GF-D8 (cell line): ENCODE measurements around the gene SLC30A1.
"Not testable (repeated sequence)": the region's sequence is repeated elsewhere in the genome, so short reads cannot be mapped to it uniquely, and the experiment has no call there.

Source experiments
- DNase-seq: peaks from one replicate; lab custom pipeline; 2025; lab: John Stamatoyannopoulos, UW

The SLC30A1 gene, protein sequence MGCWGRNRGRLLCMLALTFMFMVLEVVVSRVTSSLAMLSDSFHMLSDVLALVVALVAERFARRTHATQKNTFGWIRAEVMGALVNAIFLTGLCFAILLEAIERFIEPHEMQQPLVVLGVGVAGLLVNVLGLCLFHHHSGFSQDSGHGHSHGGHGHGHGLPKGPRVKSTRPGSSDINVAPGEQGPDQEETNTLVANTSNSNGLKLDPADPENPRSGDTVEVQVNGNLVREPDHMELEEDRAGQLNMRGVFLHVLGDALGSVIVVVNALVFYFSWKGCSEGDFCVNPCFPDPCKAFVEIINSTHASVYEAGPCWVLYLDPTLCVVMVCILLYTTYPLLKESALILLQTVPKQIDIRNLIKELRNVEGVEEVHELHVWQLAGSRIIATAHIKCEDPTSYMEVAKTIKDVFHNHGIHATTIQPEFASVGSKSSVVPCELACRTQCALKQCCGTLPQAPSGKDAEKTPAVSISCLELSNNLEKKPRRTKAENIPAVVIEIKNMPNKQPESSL

DNA sequence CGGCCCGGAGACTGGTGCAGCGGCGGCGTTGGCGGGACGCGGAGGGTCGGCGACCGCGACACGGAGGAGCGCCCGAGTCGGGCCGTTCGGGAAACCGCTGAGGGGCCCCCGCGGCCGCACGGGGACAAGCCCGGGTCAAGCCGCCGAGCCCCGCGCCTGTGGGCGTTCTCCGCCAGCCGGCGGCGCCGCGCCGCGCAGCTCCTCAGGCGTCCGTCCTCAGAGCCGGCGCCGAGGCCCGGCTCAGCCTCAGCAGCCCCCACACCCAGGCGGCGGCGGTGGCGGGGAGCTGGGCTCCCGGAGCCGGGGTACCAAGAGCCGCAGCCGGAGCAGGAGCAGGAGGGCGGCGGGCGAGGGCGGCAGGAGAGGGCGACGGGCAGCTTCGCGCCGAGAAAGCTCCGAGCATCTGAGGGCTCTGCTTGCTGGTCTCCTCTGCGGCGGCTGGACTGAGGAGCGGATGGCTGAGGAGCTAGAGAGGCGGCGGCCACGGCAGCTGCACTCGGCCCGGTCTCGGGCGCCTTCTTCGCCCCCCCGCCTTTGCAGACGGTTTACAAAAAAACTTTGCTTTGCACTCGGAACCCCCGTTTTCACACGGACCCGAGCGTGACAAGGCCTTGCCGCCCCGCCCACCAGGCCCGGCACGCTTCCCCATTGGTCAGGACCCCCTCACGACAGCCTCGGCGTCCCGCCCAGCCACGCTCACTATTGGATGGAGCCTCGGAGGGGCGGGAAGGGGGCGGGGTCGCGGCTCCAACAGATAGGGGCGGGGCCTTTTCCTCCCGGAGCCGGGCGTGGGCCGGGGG, at the start of gene SLC30A1:
Gene SLC30A1, minus strand, starts transcription at position 522 of the 800 bp plus-strand sequence. CDS start 549 bp downstream, outside the sequence.
- DNase-seq, result peak; percentile 93

- no peak for DNase-seq
Observed at GRCh38 chr1:211628417-211628816, 49.5 kb upstream of the SLC30A1 start.

- no peak for DNase-seq
Observed at GRCh38 chr1:211627259-211627658, 48.3 kb upstream of the SLC30A1 start.

DNA sequence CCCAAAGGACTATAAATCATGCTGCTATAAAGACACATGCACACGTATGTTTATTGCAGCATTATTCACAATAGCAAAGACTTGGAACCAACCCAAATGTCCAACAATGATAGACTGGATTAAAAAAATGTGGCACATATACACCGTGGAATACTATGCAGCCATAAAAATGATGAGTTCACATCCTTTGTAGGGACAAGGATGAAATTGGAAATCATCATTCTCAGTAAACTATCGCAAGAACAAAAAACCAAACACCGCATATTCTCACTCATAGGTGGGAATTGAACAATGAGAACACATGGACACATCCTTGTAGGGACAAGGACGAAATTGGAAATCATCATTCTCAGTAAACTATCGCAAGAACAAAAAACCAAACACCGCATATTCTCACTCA, 46.9 kb upstream of the SLC30A1 start:
- not testable (repeated sequence) for DNase-seq

DNA sequence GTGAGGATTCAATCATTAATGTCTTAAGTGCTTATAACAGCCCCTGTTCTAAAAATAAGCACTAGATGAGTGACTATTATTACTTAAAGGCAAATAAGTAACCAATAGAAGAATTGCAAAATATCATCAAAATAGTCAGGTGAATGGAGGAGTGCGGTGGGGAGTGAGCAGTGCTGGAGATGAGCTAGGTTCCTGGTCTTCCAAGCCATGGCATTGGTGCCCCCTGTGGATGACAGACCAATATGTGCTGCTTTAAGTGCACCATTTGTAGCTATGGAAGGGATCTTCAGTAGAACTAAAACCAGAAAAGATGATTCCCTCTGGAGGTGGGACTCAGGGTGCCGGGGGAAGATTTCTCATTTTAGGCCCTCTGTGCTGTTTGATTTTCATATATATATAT, 46.1 kb upstream of the SLC30A1 start:
- DNase-seq, result peak; percentile 58

DNA sequence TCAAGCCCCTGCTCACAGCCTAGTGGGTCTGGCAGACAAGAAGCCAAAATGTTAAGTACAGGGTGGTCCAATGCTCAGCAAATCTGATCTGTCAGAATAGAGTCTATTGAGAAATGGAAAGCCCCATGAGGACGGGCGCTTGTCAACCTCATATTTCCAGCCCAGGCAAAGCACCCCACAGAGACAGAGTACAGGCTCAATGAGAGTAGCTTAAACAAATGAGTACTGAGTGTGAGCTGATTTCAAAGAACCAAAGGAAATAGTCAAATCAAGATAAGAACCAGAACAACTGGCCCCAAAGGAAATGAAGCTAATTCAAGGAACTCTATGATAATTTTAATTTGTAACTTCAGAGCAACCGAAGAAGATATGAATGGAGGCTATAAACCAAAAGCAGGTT, 44.6 kb upstream of the SLC30A1 start:
- no peak for DNase-seq

DNA sequence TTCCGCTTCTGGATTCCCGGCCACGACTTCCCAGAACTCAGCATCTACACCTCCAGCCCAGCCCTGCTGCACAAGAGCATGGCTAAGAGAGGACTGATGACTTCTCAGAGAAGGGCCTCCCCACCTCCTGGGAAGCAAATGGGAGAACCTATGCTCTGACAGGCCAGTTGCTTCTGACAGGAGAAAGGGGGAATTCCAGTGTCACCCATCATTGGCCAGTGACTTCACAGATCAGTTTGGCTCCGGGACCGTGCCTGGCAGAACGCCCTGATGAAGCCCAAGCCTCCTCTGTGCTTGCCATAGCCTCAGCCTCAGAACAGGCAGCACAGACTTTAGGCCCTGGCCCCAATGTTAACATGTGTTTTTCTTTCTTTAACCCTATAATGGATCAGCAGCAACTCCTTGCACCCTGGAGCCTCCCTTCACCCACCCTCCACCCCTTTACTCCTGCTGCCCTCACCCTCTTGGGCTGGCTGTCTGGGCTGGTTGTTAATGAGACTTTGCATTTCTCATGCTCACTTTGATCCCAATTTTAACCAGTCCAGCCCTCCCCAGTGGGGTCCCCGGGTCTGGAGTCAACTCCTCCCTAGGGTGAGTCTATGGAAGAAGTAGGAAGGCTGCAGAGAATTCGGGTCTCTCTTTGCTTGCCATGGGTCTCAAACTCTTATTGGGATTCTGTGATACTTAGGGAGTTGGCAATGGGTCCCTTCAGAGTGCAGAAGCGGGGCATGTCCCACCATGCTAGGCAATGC, 42.7 kb upstream of the SLC30A1 start:
- DNase-seq, result no peak

DNA sequence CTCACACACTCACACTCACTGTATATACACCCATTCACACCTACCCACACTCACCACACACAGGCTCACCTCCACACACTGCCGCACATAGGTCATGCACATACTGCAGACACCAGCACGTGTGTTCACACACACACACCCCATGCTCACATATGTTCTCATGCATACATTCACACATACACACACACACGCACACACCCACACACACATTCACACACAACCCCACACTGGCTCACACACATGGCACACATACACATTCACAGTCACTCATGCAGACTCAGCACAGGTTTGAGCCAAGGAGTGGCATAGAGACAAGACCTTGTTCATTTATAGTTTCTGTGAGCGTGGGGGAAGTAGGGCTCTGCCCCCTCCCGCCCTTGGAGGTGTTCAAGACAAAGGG, 41.1 kb upstream of the SLC30A1 start:
- no peak for DNase-seq

DNA sequence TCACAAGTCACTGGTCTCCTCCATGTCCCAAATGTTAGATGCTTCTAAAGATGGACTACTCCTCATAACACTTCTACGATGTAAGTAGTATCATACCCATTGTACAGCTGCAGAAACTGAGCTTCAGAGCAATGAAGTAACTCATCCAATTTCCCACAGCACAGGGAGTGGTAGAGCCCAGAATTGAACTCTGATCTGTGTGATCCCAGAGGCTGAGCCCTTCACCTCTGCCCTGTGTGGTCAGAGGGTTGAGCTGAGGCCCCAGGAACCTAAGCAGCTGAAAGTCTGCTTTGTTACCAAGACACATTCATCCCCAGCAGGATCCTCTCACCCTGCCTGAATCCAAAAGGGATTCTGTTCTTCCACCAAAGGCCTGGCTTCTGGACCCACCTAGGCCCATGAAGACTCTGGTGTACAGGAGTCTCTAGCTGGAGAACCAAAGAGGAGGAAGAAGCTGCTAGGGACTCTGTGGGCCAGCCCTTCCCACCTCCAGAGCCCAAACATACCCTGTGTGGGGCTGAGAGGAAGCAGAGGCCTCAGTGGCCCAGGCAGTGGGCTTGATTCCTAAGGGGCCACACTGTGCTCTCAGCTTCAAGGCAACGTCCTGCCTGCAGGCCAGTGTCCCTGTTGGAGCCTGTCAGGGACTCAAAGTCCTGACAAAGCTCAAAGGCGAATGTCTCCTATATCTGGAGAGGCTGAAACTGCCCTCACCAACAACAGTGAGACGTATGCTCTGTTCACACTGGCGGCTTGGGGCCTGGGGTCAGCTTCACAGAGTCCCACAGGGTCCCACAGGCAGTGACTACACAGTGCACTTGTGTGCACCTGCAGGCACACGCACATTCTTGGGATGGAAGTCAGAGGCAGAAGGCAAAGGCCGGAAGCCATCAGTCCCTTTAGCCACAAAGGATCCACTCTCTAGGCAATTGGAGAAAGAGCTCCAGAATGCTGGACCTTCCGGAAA, 40.4 kb upstream of the SLC30A1 start:
- no peak for DNase-seq

DNA sequence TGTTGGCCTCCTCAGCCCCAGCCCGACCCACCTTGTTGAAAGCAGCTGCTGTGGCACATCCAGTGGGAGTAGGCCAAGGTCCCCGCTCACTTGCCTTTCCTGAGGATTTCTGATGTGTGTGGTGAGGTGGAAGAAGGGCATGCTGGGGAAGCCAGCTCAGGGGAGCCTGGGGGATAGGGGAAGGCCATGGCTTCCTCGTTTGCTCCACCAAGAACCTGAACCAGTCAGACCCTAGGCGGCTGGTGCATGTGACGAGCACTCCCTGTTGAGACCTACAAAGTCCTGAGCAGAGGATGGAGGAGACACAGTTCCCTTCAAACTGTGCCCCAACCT, 38.0 kb upstream of the SLC30A1 start:
- no peak for DNase-seq

DNA sequence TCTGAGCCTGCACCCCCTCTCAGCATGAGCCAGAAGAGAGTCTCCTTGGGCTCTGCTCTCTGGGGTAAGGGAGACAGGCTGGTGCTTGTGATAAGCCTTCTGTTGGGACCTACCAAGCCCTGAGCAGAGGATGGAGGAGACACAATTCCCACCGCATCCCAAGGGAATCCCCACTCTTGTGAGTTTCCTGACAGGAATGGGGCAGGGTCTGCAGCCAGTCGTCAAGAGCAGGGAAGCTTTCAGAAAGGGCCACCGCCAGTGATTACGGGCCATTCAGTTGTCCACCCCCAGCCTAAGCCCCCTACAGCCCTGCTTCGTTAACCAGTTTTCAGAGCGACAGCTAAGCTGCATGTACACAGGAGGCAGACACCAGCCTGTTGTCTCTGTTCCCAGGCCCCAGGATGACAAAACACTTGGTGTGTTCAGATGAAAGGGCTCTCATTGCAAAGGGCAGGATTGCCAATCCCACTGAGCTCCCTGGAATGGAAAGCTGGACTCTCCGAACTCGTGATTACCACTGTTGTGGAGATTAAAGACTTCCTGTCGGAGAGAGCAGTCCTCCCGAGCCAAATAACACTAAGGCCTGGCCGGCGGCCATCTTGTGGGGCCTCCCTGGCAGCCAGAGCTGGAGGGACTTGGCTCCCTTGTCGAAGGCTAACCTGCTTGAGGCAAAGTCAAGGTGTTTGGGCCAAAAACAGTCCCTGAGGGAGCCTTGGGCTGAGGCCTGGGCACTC, 37.4 kb upstream of the SLC30A1 start:
- no peak for DNase-seq

- no peak for DNase-seq
Observed at GRCh38 chr1:211614615-211615014, 35.7 kb upstream of the SLC30A1 start.

GRCh38 chr1:211613951-211614350, 35.0 kb upstream of the SLC30A1 start:
- DNase-seq, result no peak

DNA sequence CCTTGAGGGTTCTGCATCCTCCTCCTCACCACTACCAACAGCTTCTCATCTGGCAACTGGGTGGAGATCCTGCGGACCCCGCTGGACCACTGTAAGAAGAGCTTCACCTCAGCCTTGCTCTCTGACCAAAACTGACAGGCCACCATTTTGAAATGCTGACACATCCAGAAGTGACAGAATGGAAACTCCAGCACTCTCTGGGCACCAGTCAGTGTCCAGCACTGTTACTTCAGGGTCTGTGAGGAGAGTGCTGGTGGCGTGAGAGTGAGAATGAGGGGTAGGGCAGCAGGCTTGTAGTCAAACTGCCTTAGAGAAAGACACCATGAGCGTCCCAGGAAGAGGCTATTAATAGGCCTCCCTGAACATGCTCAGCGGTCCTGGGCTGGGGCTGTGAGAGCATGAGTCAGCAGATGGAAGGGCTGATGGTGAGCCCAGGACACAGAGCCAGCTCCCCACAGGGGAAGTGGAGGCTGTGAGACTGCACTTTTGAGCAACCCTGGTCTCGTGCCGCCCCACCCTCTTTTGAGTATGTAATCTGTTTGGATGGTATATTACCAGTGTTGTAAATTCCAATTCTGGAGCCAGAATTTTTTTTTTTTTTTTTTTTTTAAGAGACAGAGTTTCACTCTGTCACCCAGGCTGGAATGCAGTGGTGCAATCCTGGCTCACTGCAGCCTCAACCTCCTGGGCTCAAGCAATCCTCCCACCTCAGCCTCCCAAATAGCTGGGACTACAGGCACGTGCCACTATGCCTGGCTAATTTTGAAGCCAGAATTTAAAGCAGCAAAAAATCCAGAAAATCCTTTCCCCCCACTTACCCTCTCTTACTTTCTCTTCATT, 34.4 kb upstream of the SLC30A1 start:
- DNase-seq, result peak; percentile 76

- no peak for DNase-seq
Observed at GRCh38 chr1:211612786-211613107, 33.8 kb upstream of the SLC30A1 start.

DNA sequence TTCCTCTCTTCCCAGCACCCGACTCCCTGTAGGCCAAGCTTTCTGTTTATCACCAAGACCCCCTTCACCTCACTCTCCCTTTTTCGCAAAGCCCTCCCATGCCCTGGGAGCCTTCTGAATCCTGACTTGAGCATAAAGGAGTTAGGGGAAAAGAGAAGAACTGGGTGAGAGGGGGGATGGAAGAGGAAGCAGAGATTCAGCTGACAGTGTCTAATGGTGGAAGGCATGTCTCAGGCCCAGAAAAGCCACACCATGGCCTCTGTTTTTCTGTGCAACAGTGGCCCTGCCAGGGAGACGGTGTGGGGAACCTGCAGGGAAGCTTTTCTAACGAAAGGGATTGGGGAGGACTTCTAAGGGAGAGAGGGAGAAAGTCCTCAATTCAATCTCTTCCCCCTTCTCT, 32.9 kb upstream of the SLC30A1 start:
- no peak for DNase-seq

DNA sequence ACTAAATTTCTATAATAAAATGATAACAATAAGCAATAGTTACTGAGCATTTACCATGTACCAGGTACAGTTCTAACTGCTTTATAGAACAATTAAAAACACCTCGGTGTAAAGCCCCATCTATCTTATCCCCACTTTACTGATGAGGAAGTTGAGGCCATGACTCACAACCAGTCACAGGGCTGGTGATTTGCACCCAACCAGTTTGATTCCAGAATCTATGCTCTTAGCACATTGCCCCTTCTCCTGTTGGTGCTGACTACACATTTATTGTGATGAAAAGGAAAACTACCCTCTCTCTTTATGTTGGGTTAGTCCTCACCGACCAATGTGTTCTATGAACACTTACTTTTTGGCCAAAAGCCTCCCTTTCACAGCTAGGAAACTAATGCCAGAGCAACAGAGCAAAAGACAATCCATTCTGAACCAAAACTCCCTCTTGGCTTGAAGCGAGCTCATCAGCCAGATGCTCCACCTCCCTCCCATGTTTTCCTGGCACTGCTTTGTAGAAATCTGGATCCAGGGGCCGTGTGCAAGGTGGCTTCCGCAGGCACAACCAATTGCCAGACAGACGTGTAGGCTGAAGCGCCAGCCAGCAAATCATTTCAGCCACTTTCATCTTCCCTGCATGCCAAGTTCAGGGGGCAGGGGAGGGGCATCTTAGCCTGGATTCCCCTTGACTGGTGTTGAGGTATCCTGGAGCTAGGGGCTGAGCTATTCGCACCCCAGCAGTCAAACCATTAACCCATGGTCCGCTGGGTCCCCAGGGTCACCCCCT, 32.0 kb upstream of the SLC30A1 start:
- DNase-seq, result no peak

- no peak for DNase-seq
Observed at GRCh38 chr1:211609120-211610024, 30.4 kb upstream of the SLC30A1 start.
